GM21717 (cell line): ENCODE measurements around the gene ZDHHC9.
A peak's percentile ranks its signal among the peaks of the same experiment; 100 is the strongest.
"Not testable (repeated sequence)": the region's sequence is repeated elsewhere in the genome, so short reads cannot be mapped to it uniquely, and the experiment has no call there.

ENCODE experiments used
- ATAC-seq: cut with Tn5 transposase; IDR thresholded peaks from one replicate; pipeline ENCODE4 v1.9.1; 2021; ENCODE audit warnings: mild to moderate bottlenecking, moderate library complexity; ENCODE audit not compliant: unreplicated experiment

ZDHHC9 gene

GRCh38 chrX:129843459-129844306 lies at the start of gene ZDHHC9:
Gene ZDHHC9 (minus strand): TSS chrX:129843886. CDS start chrX:129841945, 1,941 bp downstream.
- peak; percentile 98 for ATAC-seq

GRCh38 chrX:129877401-129877800 lies 33.7 kb upstream of the ZDHHC9 start:
- no peak for ATAC-seq

- ATAC-seq, result no peak
Measured at GRCh38 chrX:129876771-129877305, 33.2 kb upstream of the ZDHHC9 start.

GRCh38 chrX:129875669-129876068 lies 32.0 kb upstream of the ZDHHC9 start:
- ATAC-seq, result no peak

- ATAC-seq, result no peak
Measured at GRCh38 chrX:129872524-129872923, 28.8 kb upstream of the ZDHHC9 start.

- ATAC-seq, result not testable (repeated sequence)
Measured at GRCh38 chrX:129866321-129866720, 22.6 kb upstream of the ZDHHC9 start.

GRCh38 chrX:129859134-129859533 lies 15.4 kb upstream of the ZDHHC9 start:
- not testable (repeated sequence) for ATAC-seq

GRCh38 chrX:129851825-129852224 lies 8.1 kb upstream of the ZDHHC9 start:
- not testable (repeated sequence) for ATAC-seq

- ATAC-seq, result no peak
Measured at GRCh38 chrX:129846716-129847115, 3.0 kb upstream of the ZDHHC9 start.

- no peak for ATAC-seq
Measured at GRCh38 chrX:129845616-129846190, 2.0 kb upstream of the ZDHHC9 start.

- no peak for ATAC-seq
Measured at GRCh38 chrX:129843209-129843458, 552 bp downstream of the ZDHHC9 start.

- ATAC-seq, result no peak
Measured at GRCh38 chrX:129842510-129843208, 1.0 kb downstream of the ZDHHC9 start.

- no peak for ATAC-seq
Measured at GRCh38 chrX:129840344-129840743, 3.3 kb downstream of the ZDHHC9 start.

GRCh38 chrX:129836827-129837226 lies 6.9 kb downstream of the ZDHHC9 start:
- ATAC-seq, result no peak

- ATAC-seq, result no peak
Measured at GRCh38 chrX:129833153-129833990, 10.3 kb downstream of the ZDHHC9 start.

- ATAC-seq, result no peak
Measured at GRCh38 chrX:129831091-129831885, 12.4 kb downstream of the ZDHHC9 start.

- ATAC-seq, result no peak
Measured at GRCh38 chrX:129830494-129830893, 13.2 kb downstream of the ZDHHC9 start.

GRCh38 chrX:129825746-129826505 lies 17.8 kb downstream of the ZDHHC9 start:
- ATAC-seq, result no peak

GRCh38 chrX:129824620-129825019 lies 19.1 kb downstream of the ZDHHC9 start:
- ATAC-seq, result no peak
